Neural cell (in vitro differentiated cells): Measurements from ENCODE around the gene CDH4. TPM values are rescaled to one million over a fixed set of nuclear protein-coding genes. Genes with fewer than 3 reads are reported as not detected.

Source experiments
- H2AFZ ChIP-seq: fragments of 200-600, 300-800 bp; sonication (generic), shearing (Covaris generic); 2 replicates; pipeline ENCODE4 v1.6.0; 2014; ENCODE audit warnings: low read depth, mild to moderate bottlenecking, antibody characterized with exemption, low read length, moderate library complexity
- H3F3A ChIP-seq: fragments of 200-600 bp; shearing (Covaris generic); 2 replicates; pipeline ENCODE4 v1.6.1; 2016; ENCODE audit warnings: mild to moderate bottlenecking, moderate library complexity, mixed read lengths, antibody characterized with exemption, low read length; ENCODE audit not compliant: insufficient read depth, poor library complexity, severe bottlenecking
- H3K27ac ChIP-seq: fragments of 200-600, 300-800 bp; sonication (generic), shearing (Covaris generic); 2 replicates; pipeline ENCODE4 v1.5.1; 2014; ENCODE audit warnings: mild to moderate bottlenecking, low read length, moderate library complexity
- H3K27me3 ChIP-seq: fragments of 300-800, 200-600 bp; sonication (generic), shearing (Covaris generic); 2 replicates; pipeline ENCODE4 v1.6.0; 2014; ENCODE audit warnings: mild to moderate bottlenecking, low read depth, low read length, moderate library complexity; ENCODE audit not compliant: insufficient read depth
- H3K36me3 ChIP-seq: fragments of 300-800, 200-600 bp; sonication (generic), shearing (Covaris generic); 2 replicates; pipeline ENCODE4 v1.5.1; 2014; ENCODE audit warnings: mild to moderate bottlenecking, antibody characterized with exemption, low read length, moderate library complexity; ENCODE audit not compliant: insufficient read depth
- H3K4me2 ChIP-seq: fragments of 300-800, 200-600 bp; sonication (generic), shearing (Covaris generic); 2 replicates; pipeline ENCODE4 v1.6.0; 2014; ENCODE audit warnings: mild to moderate bottlenecking, low read length
- H3K4me3 ChIP-seq: fragments of 300-800, 200-600 bp; sonication (generic), shearing (Covaris generic); 2 replicates; pipeline ENCODE4 v1.5.1; 2014; ENCODE audit warnings: mild to moderate bottlenecking, low read length, moderate library complexity
- H3K79me2 ChIP-seq: fragments of 200-600 bp; shearing (Covaris generic); replicated peaks from 2 replicates; pipeline ENCODE4 v1.6.0; 2014; ENCODE audit warnings: mild to moderate bottlenecking, low read length, moderate library complexity; ENCODE audit not compliant: insufficient read depth
- H3K9ac ChIP-seq: fragments of 300-800, 200-600 bp; sonication (generic), shearing (Covaris generic); 2 replicates; pipeline ENCODE4 v1.6.1; 2016; ENCODE audit warnings: mild to moderate bottlenecking, low read length, mixed read lengths
- H3K9me2 ChIP-seq: fragments of 200-600 bp; shearing (Covaris generic); 2 replicates; pipeline ENCODE4 v1.6.1; 2016; ENCODE audit warnings: mild to moderate bottlenecking, low read length, mixed read lengths; ENCODE audit not compliant: insufficient read depth
- H3K9me3 ChIP-seq: fragments of 200-600, 300-800 bp; sonication (generic), shearing (Covaris generic); 2 replicates; pipeline ENCODE4 v1.6.1; 2016; ENCODE audit warnings: mild to moderate bottlenecking, mixed run types, low read length, moderate library complexity, mixed read lengths
- H4K20me1 ChIP-seq: fragments of 200-600 bp; shearing (Covaris generic); 2 replicates; pipeline ENCODE4 v1.6.1; 2016; ENCODE audit warnings: mild to moderate bottlenecking, mixed run types; ENCODE audit not compliant: insufficient read depth
- EP300 ChIP-seq: fragments of 450-650 bp; conservative IDR thresholded peaks from 2 replicates; pipeline ENCODE4 v1.6.1; 2014; ENCODE audit warnings: antibody characterized with exemption, mild to moderate bottlenecking, moderate library complexity; ENCODE audit not compliant: poor library complexity, severe bottlenecking
- EZH2 ChIP-seq: fragments of 200-600, 300-800 bp; shearing (Covaris generic), sonication (generic); IDR thresholded peaks from 2 replicates; pipeline ENCODE4 v1.6.1; 2014; ENCODE audit warnings: antibody characterized with exemption, low read length, borderline replicate concordance, mild to moderate bottlenecking; ENCODE audit not compliant: insufficient read depth, poor library complexity, severe bottlenecking
- MXI1 ChIP-seq: fragments of 450-650 bp; conservative IDR thresholded peaks from 2 replicates; pipeline ENCODE4 v1.6.1; 2014; ENCODE audit warnings: antibody characterized with exemption, mild to moderate bottlenecking; ENCODE audit not compliant: poor library complexity, severe bottlenecking
- POLR2AphosphoS5 ChIP-seq: IDR thresholded peaks from 2 replicates; pipeline ENCODE4 v1.6.1; 2012
- RAD21 ChIP-seq: fragments of 450-650 bp; conservative IDR thresholded peaks from 2 replicates; pipeline ENCODE4 v1.6.1; 2014; ENCODE audit warnings: antibody characterized with exemption, mild to moderate bottlenecking, moderate library complexity
- SMC3 ChIP-seq: fragments of 450-650 bp; conservative IDR thresholded peaks from 2 replicates; pipeline ENCODE4 v1.6.1; 2014; ENCODE audit warnings: antibody characterized with exemption, mild to moderate bottlenecking, moderate library complexity; ENCODE audit not compliant: poor library complexity
- TAF1 ChIP-seq: IDR thresholded peaks from 2 replicates; pipeline ENCODE4 v1.6.1; 2012; ENCODE audit warnings: low read depth
- polyA plus RNA-seq: library from polyadenylated mRNA; depleted of rRNA; stranded (reverse); fragments of >200 nt; gene quantifications from 2 replicates; pipeline ENCODE4 v1.2.3, GENCODE V29; 2014
- TF ChIP-seq, protein P1 (sequence below): IDR thresholded peaks from 2 replicates; pipeline ENCODE4 v1.6.1; 2012; ENCODE audit warnings: borderline replicate concordance
- TF ChIP-seq, protein P2 (sequence below): fragments of 450-650 bp; IDR thresholded peaks from 2 replicates; pipeline ENCODE4 v1.5.1; 2014; ENCODE audit warnings: antibody characterized with exemption, mild to moderate bottlenecking, moderate library complexity; ENCODE audit not compliant: poor library complexity, severe bottlenecking

CDH4 gene
- polyA plus RNA-seq, 1 donor from 2014 or later: 24.6 TPM

DNA sequence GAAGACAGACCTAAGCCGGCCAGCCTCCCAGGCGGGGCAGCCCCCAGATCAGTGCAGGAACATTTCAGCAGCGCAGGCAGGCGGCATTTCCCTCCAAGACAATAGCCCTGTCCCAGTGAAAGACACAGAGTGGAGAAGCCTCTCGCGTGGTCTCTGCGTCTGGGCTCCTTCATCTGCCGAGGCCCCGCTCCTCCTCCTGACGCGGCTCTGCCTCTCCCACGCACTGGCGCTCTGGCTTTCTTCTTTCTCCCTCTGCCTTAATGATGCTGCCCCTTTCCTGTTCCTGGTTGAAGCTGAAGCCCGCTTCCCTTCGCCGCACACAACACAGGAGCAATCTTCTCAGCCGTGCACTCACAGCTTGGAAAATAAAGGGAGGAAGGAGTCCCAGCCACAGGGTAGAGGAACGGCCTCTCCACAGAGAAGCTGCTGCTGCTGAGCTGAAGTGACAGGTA, 347.5 kb downstream of the CDH4 start:
- Histone ChIP-seq H3K4me3 (peak overlapping the region; percentile 18), H3K79me2 (no peaks in the 10 kb centered on the region), H3K36me3 (no peaks in the 10 kb centered on the region), H3K27me3 (no peaks in the 10 kb centered on the region), H3K9me2 (no peaks in the 10 kb centered on the region), H2AFZ (no peak overlapping the region), H3F3A (peaks cover 6% of the 10 kb centered on the region), H4K20me1 (no peaks in the 10 kb centered on the region), H3K9ac (peak overlapping the region; percentile 56), H3K4me2 (no peak overlapping the region), H3K9me3 (no peaks in the 10 kb centered on the region), H3K27ac (peak overlapping the region; percentile 77)
- TF ChIP-seq EP300: no peak
- no peak for TF ChIP-seq EZH2
- TF ChIP-seq, protein P1, sequence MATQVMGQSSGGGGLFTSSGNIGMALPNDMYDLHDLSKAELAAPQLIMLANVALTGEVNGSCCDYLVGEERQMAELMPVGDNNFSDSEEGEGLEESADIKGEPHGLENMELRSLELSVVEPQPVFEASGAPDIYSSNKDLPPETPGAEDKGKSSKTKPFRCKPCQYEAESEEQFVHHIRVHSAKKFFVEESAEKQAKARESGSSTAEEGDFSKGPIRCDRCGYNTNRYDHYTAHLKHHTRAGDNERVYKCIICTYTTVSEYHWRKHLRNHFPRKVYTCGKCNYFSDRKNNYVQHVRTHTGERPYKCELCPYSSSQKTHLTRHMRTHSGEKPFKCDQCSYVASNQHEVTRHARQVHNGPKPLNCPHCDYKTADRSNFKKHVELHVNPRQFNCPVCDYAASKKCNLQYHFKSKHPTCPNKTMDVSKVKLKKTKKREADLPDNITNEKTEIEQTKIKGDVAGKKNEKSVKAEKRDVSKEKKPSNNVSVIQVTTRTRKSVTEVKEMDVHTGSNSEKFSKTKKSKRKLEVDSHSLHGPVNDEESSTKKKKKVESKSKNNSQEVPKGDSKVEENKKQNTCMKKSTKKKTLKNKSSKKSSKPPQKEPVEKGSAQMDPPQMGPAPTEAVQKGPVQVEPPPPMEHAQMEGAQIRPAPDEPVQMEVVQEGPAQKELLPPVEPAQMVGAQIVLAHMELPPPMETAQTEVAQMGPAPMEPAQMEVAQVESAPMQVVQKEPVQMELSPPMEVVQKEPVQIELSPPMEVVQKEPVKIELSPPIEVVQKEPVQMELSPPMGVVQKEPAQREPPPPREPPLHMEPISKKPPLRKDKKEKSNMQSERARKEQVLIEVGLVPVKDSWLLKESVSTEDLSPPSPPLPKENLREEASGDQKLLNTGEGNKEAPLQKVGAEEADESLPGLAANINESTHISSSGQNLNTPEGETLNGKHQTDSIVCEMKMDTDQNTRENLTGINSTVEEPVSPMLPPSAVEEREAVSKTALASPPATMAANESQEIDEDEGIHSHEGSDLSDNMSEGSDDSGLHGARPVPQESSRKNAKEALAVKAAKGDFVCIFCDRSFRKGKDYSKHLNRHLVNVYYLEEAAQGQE: peak; percentile 64
- TF ChIP-seq POLR2AphosphoS5: peak; percentile 44

DNA sequence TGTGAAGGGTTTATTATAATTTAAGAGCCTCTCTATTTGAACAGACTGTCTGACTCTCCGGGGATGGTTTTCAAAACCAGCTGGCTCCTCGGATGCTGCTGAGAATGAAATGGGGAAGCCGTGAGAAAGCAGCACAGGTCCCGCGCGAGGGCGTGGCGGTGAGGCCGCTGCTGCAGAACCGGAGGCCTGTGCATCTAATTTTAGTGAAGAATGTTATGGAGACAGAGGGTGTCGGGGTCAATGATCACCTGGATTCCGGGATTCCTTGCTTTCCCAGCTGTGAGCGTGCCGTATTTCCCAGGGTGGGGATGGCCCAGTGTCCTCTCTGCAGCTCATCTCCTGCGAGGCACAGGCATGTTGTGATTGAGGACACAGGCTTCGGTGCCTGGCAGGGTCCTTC, 348.0 kb downstream of the CDH4 start:
- no peaks in the 10 kb centered on the region for H4K20me1 ChIP-seq
- no peak overlapping the region for H3K4me2 ChIP-seq
- no peak for TF ChIP-seq MXI1
- no peak for TF ChIP-seq TAF1
- no peak for TF ChIP-seq POLR2AphosphoS5
- TF ChIP-seq, protein P1: no peak
- TF ChIP-seq EP300: no peak
- TF ChIP-seq, protein P2, sequence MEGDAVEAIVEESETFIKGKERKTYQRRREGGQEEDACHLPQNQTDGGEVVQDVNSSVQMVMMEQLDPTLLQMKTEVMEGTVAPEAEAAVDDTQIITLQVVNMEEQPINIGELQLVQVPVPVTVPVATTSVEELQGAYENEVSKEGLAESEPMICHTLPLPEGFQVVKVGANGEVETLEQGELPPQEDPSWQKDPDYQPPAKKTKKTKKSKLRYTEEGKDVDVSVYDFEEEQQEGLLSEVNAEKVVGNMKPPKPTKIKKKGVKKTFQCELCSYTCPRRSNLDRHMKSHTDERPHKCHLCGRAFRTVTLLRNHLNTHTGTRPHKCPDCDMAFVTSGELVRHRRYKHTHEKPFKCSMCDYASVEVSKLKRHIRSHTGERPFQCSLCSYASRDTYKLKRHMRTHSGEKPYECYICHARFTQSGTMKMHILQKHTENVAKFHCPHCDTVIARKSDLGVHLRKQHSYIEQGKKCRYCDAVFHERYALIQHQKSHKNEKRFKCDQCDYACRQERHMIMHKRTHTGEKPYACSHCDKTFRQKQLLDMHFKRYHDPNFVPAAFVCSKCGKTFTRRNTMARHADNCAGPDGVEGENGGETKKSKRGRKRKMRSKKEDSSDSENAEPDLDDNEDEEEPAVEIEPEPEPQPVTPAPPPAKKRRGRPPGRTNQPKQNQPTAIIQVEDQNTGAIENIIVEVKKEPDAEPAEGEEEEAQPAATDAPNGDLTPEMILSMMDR: no peak
- no peak for TF ChIP-seq EZH2
- TF ChIP-seq SMC3: no peak
- TF ChIP-seq RAD21: no peak
- no peaks in the 10 kb centered on the region for H3K27me3 ChIP-seq
- peak overlapping the region; percentile 56 for H3K9ac ChIP-seq
- H3K9me2 ChIP-seq: no peaks in the 10 kb centered on the region
- H3K4me3 ChIP-seq: peak overlapping the region; percentile 18
- no peaks in the 10 kb centered on the region for H3K9me3 ChIP-seq
- H2AFZ ChIP-seq: no peak overlapping the region
- peaks cover 6% of the 10 kb centered on the region for H3F3A ChIP-seq
- peak overlapping the region; percentile 77 for H3K27ac ChIP-seq
- no peaks in the 10 kb centered on the region for H3K79me2 ChIP-seq
- H3K36me3 ChIP-seq: no peaks in the 10 kb centered on the region
